Nephron progenitor cell (in vitro differentiated cells): ENCODE results near the gene IFI27L1.

Source experiments
- DNase-seq: peaks from one replicate; pipeline ENCODE4 v3.0.0; 2021
- H3K27ac Mint-ChIP-seq: 2 replicates; pipeline ENCODE4 v1.8.0; 2021; ENCODE audit warnings: mild to moderate bottlenecking, moderate library complexity, mixed read lengths
- H3K27me3 Mint-ChIP-seq: 2 replicates; pipeline ENCODE4 v1.8.0; 2021; ENCODE audit warnings: mild to moderate bottlenecking, low read depth, mixed read lengths; ENCODE audit not compliant: poor library complexity
- H3K36me3 Mint-ChIP-seq: 2 replicates; pipeline ENCODE4 v1.8.0; 2021; ENCODE audit warnings: low read depth, mixed read lengths
- H3K4me1 Mint-ChIP-seq: 2 replicates; pipeline ENCODE4 v1.8.0; 2021; ENCODE audit warnings: mixed read lengths
- H3K4me3 Mint-ChIP-seq: 2 replicates; pipeline ENCODE4 v1.8.0; 2021; ENCODE audit warnings: mild to moderate bottlenecking, moderate library complexity, mixed read lengths
- H3K9me3 Mint-ChIP-seq: 2 replicates; pipeline ENCODE4 v1.8.0; 2021; ENCODE audit warnings: mild to moderate bottlenecking, moderate library complexity, mixed read lengths
- CTCF ChIP-seq: fragments of 200-600 bp; sonication (generic); IDR thresholded peaks from 2 replicates; pipeline ENCODE4 v1.5.0; 2021; ENCODE audit warnings: antibody characterized with exemption

The IFI27L1 gene

GRCh38 chr14:94093418-94093817, 12.3 kb downstream of the IFI27L1 start:
- Mint-ChIP-seq H3K4me3 (no peak overlapping the region), H3K9me3 (no peaks in the 10 kb centered on the region), H3K4me1 (peaks cover 13% of the 10 kb centered on the region), H3K27ac (peak overlapping the region; percentile 0), H3K36me3 (peaks cover 26% of the 10 kb centered on the region), H3K27me3 (no peaks in the 10 kb centered on the region)
- TF ChIP-seq CTCF = no peak
- no peak for DNase-seq

GRCh38 chr14:94097091-94097490, 16.0 kb downstream of the IFI27L1 start:
- TF ChIP-seq CTCF = no peak
- no peak overlapping the region for H3K4me3 Mint-ChIP-seq
- no peak for DNase-seq

GRCh38 chr14:94098326-94098992, 17.3 kb downstream of the IFI27L1 start:
- DNase-seq = no peak
- Mint-ChIP-seq H3K36me3 (peaks cover 12% of the 10 kb centered on the region), H3K4me3 (no peak overlapping the region), H3K27ac (no peak overlapping the region), H3K4me1 (peaks cover 31% of the 10 kb centered on the region), H3K27me3 (no peaks in the 10 kb centered on the region), H3K9me3 (no peaks in the 10 kb centered on the region)
- TF ChIP-seq CTCF = no peak

More at GRCh38 chr14:94097091-94097490, 16.0 kb downstream of the IFI27L1 start:
- Mint-ChIP-seq H3K36me3 (peaks cover 12% of the 10 kb centered on the region), H3K9me3 (no peaks in the 10 kb centered on the region), H3K27ac (no peak overlapping the region), H3K27me3 (no peaks in the 10 kb centered on the region), H3K4me1 (peaks cover 25% of the 10 kb centered on the region)

- no peaks in the 10 kb centered on the region for H3K9me3 Mint-ChIP-seq
- DNase-seq = no peak
- H3K27ac Mint-ChIP-seq = peak overlapping the region; percentile 10
- H3K27me3 Mint-ChIP-seq = no peaks in the 10 kb centered on the region
- TF ChIP-seq CTCF = no peak
- peaks cover 12% of the 10 kb centered on the region for H3K36me3 Mint-ChIP-seq
- H3K4me3 Mint-ChIP-seq = no peak overlapping the region
- H3K4me1 Mint-ChIP-seq = peaks cover 29% of the 10 kb centered on the region
These were observed 17.9 kb downstream of the IFI27L1 start for GRCh38 chr14:94099006-94099405.

- Mint-ChIP-seq H3K36me3 (peaks cover 12% of the 10 kb centered on the region), H3K4me3 (no peak overlapping the region), H3K27ac (no peak overlapping the region), H3K9me3 (no peaks in the 10 kb centered on the region), H3K27me3 (no peaks in the 10 kb centered on the region), H3K4me1 (peaks cover 24% of the 10 kb centered on the region)
- no peak for DNase-seq
- no peak for TF ChIP-seq CTCF
These were observed 19.7 kb downstream of the IFI27L1 start for GRCh38 chr14:94100847-94101246.

- Mint-ChIP-seq H3K4me1 (peaks cover 24% of the 10 kb centered on the region), H3K27me3 (no peaks in the 10 kb centered on the region), H3K27ac (no peak overlapping the region), H3K36me3 (peaks cover 17% of the 10 kb centered on the region), H3K9me3 (no peaks in the 10 kb centered on the region), H3K4me3 (no peak overlapping the region)
- no peak for DNase-seq
- TF ChIP-seq CTCF = no peak
These were observed 20.6 kb downstream of the IFI27L1 start for GRCh38 chr14:94101748-94102147.
